Eye (tissue), 1 donor: ENCODE measurements around the gene ABCA3.
"Not testable (repeated sequence)": the region's sequence is repeated elsewhere in the genome, so short reads cannot be mapped to it uniquely, and the experiment has no call there.

Experiments used
- DNase-seq: peaks from one replicate; pipeline ENCODE4 v3.0.0-alpha.2; 2015

The ABCA3 gene

GRCh38 chr16:2277466-2278271, 62.9 kb downstream of the ABCA3 start:
- DNase-seq: no peak

DNA sequence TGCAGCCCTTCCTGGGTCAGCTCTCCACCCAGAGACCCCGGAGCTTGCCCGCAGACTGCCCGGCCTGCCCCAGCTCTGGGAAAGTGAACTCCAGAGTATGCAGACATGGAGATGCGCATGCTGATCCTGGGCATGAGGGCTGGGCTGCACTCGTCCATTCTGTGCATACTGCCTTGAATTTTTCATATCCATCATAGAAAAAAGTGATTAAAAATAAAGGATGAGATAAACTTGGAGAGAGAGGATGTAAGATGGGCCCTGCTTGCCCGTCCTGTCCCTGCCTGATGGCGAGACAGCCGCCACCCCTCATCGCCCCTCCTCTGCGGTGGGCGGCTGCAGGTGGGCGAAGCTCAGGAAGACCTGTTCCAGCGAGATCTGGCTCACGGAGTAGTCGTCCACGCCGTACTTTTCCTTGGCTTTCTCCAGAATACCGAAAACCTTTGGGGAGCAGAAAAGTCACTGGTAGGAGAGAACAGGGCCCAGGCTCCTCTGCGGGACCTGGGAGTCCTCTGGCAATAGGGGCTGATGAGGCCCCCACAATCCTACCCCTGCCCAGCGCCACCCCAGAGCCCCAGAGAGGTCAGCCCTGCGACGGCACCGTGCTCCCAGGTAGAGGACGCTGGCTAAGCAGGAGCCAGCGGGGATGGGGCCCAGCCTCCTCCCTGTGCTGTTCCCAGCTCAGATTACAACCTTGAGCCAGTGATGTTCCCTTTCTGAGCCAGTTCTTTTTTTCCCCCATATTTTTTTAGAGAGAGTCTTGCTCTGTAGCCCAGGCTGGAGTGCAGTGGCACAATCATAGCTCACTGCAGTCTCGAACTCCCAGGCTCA, 63.9 kb downstream of the ABCA3 start:
- DNase-seq: no peak

- DNase-seq: no peak
Measured at GRCh38 chr16:2275476-2276367, 64.8 kb downstream of the ABCA3 start.

DNA sequence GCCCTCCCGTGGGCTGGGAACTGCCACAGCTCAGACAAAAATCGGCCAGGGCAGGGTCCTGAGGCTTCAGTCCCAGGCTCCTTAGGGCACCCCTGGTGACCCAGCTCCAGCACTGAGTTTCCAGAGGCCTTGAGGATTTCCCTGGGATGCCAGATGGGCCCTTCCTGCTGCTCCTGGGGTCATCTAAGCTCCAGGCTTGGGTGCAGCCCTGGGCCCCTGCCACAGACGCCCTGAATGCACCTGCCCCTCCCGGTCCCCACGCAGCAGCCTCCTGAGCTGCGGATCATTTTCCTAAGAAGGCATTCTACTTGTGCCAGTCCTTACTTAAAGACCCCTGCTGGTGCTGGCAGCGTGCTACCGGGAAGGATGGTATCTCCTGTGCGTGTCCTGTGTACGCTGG, 66.6 kb downstream of the ABCA3 start:
- no peak for DNase-seq

- DNase-seq: no peak
Measured at GRCh38 chr16:2273484-2273883, 67.0 kb downstream of the ABCA3 start.

GRCh38 chr16:2271848-2272461, 68.6 kb downstream of the ABCA3 start:
- DNase-seq: no peak

- no peak for DNase-seq
Measured at GRCh38 chr16:2270588-2271470, 69.7 kb downstream of the ABCA3 start.

DNA sequence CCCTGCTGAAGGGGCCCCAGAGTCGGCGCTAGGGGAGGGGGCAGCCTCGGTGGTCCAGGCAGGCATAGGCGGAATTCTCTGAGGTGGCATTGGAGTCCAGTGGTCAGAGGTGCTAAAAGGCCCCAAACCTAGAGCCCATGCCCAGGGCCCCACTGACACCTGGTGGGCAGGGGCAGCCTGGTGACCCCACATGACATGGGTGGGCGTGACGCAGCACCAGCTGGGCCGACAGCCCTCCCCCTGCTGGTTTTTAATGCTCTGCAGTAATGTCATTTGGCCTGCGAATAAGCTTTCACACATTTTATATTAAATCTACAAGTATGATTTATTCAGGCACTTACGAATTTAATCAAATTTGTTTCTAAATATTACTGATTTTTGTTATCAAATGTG, 70.5 kb downstream of the ABCA3 start:
- DNase-seq: no peak

DNA sequence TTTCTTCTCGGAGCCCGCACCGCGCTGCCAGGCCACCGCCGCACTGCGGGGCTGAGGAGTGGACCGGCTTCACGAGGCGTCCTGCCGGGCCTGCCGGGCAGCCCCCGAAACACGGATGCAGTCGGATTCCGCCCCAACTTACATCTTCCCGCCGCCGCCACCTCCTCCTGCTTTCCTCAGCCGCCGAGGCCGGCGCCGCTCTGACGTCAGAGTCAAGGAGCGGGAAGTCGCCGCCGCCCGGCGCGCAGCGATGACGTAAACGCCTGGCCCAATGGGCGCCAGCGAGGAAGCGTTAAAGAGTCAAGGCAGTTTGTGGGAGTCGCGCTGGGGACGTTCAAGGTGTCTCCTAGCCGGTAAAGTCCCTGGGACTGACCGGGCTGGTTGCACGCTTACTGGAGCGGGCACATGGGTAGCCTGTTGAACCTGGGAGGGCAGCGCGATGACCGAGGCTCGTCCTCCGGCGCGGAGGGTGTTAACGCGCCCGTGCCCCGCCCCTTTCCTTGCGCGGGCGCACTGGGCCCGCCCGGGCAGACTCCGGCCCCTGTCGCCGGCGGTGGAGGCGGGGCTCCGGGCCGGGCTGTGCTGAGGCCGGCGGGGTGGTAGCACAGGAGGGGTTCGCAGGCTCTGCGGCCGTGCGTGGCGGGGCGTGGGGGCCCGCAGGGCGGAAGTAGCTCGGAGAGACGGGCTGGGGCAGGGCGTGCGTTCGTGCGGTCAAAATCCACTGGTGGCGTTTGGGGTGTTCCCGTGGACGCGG, 72.4 kb downstream of the ABCA3 start, which contains the start of gene RNPS1:
TSS of gene RNPS1 (minus strand) at position 214 of the 754 bp plus-strand sequence. CDS start 3,483 bp downstream, outside the sequence.
- DNase-seq: peak; percentile 99

GRCh38 chr16:2267505-2267912, 73.0 kb downstream of the ABCA3 start:
- DNase-seq: not testable (repeated sequence)

DNA sequence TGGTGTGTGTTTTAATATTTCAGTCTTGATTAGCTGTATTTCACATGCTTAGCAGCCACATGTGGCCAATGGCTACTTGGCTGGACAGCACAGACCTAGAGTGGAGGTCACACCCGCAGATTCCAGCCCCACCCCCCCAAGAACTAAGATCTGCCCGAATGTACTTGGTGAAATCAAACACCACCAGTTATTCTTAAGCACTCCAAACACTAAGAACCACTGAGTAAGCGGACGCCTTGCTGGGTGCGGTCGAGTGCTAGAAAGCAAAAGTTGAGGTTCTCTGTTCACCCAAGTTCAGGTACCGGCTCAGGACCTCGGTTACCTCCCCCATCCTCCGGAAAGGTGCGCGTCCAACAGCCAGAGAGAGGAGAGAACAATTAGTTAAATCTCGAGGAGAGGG, 73.6 kb downstream of the ABCA3 start:
- DNase-seq: peak; percentile 6

DNA sequence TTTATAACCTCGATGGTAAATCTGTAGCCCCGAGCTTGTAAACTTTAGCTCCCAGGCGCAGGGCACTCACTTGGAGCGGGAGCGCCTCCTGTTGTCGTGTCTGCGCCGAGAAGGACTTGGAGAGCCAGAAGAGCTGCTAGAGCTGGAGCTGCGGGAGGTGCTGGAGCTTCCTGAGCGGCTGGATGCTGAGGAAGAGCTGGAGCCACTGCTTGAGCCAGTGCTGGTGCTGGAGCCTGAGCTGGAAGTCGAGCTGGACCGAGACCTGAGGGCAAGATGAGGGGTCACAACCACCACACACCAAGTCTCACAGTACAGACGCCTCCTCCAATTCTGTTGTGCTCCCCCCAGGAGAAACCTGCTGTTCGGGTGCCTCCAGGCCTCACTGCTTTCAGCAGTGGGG, 77.5 kb downstream of the ABCA3 start:
- DNase-seq: not testable (repeated sequence)

DNA sequence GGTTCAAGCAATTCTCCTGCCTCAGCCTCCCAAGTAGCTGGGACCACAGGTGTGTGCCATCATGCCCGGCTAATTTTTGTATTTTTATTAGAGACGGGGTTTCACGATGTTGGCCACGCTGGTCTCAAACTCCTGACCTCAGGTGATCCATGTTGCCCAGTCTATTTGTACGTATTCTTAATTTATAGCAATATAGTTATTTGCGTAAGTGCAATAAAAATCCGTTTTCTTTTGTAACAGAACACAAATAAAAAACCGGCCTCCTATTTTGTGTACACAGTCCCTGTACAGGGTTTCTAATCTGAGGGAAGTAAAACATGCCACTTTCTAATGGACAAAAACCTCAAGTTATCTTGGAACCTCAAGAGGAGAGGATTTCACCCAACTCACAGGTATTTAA, 80.3 kb downstream of the ABCA3 start:
- no peak for DNase-seq

DNA sequence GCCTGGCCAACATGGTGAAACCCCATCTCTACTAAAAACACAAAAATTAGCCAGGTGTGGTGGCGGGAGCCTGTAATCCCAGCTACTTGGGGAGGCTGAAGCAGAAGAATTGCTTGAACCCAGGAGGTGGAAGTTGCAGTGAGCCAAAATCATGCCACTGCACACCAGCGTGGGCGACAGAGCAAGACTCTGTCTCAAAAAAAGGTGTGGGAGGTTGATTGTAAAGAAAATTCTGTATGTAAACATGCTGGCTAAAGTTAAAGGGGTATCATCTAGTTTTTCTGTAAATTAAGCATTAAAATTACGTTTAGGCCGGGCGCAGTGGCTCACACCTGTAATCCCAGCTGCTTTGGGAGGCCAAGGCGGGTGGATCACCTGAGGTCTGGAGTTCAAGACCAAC, 82.0 kb downstream of the ABCA3 start:
- not testable (repeated sequence) for DNase-seq

GRCh38 chr16:2257726-2258125, 82.8 kb downstream of the ABCA3 start:
- no peak for DNase-seq

DNA sequence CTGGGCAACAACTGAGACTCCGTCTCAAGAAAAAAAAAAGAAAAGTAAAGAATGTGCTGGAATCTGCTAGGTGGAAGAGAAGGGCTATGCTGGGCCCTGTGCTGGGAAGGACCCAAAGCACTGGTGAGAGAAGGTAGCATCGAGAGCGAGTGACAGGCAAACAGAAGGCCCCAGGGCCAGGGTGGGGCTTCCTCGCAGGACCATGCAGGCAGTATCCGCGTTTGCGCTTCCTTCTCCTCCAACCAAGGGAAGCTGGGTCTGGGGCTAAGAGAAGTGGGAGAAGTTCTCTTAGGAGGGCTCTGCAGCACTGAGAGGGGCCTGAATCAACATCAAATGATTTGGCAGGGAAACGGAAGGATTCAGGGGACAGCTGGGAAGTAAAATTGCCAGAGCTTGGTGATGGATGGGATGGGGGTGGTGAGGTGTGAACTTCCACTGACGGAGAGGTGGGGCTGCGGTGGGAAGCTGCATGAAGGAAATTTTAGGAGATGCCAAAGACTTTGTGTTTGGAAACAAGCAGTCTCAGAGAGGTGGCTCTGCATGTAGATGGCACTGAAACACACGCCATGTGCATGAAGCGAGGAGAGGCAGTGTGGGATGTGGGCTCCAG, 83.9 kb downstream of the ABCA3 start:
- no peak for DNase-seq

DNA sequence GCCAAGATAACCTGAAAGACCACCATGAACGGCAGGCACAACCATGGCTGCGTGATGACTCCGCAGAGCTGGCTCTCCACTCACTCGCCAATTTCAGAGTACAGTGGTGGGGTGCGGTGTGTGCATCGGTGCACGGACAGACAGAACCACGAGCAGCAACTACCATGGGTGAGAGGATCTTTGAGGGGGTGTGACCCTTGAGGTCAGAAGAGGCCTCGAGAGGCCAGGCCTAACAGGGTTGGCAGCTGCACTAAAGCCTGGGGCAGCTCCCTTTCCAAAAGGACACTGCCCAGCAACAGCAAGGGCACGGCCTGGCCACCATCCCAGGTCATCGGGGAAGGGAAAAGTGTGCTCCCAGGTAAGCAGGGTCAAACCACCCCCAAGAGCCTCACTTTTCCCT, 87.2 kb downstream of the ABCA3 start:
- DNase-seq: no peak

GRCh38 chr16:2252806-2253148, 87.8 kb downstream of the ABCA3 start:
- no peak for DNase-seq

- DNase-seq: peak; percentile 95
Measured at GRCh38 chr16:2251296-2252111, 89.0 kb downstream of the ABCA3 start, which contains the start of gene ECI1. Gene ECI1 (minus strand): TSS chr16:2251587. CDS start chr16:2251566, 21 bp downstream.
